Central memory CD4-positive, alpha-beta T cell (primary cell): ENCODE results near the gene ATG9A.
A peak's percentile ranks its signal among the peaks of the same experiment; 100 is the strongest.
"Not testable (repeated sequence)": the region's sequence is repeated elsewhere in the genome, so short reads cannot be mapped to it uniquely, and the experiment has no call there.

Experiments used
- DNase-seq: peaks from one replicate; pipeline ENCODE4 v3.0.0; 2022

ATG9A gene

GRCh38 chr2:219205981-219206327 is 23.5 kb downstream of the ATG9A start:
- DNase-seq = no peak

- no peak for DNase-seq
Observed at GRCh38 chr2:219205165-219205538, 24.3 kb downstream of the ATG9A start.

GRCh38 chr2:219204425-219205164 is 24.8 kb downstream of the ATG9A start:
- DNase-seq = no peak

DNA sequence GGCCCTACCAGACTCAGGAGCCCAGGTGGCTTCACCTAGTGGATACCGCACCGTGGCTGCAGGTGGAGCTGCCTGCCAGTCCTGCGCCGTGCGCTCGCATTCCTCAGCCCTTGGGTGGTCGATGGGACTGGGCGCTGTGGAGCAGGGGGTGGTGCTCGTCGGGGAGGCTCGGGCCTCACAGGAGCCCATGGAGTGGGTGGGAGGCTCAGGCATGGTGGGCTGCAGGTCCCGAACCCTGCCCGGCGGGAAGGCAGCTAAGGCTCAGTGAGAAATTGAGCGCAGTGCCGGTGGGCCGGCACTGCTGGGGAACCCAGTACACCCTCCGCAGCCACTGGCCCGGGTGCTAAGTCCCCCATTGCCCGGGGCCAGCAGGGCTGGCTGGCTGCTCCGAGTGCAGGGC is 28.1 kb downstream of the ATG9A start:
- not testable (repeated sequence) for DNase-seq

DNA sequence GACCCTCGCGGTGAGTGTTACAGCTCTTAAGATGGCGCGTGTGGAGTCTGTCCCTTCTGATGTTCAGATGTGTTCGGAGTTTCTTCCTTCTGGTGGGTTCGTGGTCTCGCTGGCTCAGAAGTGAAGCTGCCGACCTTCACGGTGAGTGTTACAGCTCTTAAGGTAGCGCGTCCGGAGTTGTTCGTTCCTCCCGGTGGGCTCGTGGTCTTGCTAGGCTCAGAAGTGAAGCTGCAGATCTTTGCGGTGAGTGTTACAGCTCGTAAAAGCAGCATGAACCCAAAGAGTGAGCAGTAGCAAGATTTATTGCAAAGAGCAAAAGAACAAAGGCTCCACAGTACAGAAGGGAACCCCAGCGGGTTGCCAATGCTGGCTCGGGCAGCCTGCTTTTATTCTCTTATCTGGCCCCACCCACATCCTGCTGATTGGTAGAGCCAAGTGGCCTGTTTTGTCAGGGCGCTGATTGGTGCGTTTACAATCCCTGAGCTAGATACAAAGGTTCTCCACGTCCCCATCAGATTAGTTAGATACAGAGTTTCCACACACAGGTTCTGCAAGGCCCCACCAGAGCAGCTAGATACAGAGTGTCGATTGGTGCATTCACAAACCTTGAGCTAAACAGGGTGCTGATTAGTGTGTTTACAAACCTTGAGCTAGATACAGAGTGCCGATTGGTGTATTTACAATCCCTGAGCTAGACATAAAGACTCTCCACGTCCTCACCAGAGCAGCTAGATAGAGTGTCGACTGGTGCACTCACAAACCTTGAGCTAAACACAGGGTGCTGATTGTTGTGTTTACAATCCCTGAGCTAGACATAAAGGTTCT is 28.7 kb downstream of the ATG9A start:
- DNase-seq = not testable (repeated sequence)

GRCh38 chr2:219199470-219200211 is 29.8 kb downstream of the ATG9A start:
- DNase-seq = no peak

DNA sequence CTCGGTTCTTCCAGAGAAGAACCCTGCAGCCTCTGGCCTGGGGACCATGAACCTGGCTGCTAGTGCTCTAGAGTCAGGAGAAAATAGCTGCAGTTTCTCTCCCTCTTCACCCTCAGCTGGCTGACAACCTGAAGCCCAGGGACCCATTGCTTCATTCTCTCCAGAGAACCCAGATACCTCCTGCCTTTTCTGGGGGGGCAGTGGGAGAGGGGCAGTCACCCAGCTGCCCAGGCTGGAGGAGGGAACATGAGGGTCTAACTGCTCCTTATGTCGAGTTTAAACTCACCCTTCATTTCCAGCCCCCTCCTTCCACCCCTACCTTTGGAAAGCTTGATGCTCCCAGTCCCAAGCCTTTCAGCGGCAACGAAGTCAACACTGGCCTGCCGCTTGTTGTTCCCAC is 30.5 kb downstream of the ATG9A start:
- no peak for DNase-seq

DNA sequence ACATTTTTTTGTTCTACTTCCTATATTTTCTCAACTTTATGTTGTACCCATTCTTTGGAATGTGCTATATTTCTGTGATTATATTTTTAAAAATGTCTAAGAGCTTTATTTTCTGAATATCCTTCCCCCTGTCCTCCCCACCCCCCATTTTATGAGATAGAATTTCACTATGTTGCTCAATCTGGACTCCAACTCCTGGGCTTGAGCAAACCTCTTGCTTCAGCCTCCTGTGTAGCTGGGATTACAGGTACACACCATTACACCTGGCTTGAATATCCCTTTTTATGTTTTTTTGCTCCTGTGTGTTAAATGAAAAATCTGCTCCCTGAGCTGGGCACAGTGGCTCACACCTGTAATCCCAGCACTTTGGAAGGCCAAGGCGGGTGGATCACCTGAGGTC is 32.0 kb downstream of the ATG9A start:
- no peak for DNase-seq

GRCh38 chr2:219186754-219187456 is 42.5 kb downstream of the ATG9A start:
- DNase-seq = no peak

DNA sequence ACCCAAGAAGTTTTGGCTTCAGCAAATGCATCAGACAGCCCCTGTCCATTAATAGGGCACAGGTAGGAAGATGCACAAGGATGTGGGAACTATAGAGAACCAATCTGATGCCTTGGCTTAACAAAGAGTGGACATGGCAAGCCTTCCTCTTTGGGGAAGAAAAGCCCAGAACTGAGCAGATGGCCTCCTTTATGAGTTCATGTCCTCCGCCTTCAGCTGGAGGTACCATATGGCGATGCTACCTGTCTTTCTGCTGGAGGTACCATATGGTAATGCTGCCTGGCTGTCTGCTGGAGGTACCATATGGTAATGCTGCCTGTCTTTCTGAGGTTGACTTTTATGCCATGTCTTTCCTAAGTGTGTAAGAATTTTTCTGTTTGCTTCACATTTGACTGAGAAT is 45.3 kb downstream of the ATG9A start:
- DNase-seq = no peak

- DNase-seq = no peak
Observed at GRCh38 chr2:219183151-219183772, 46.2 kb downstream of the ATG9A start.

- DNase-seq = no peak
Observed at GRCh38 chr2:219182331-219183150, 46.9 kb downstream of the ATG9A start.

DNA sequence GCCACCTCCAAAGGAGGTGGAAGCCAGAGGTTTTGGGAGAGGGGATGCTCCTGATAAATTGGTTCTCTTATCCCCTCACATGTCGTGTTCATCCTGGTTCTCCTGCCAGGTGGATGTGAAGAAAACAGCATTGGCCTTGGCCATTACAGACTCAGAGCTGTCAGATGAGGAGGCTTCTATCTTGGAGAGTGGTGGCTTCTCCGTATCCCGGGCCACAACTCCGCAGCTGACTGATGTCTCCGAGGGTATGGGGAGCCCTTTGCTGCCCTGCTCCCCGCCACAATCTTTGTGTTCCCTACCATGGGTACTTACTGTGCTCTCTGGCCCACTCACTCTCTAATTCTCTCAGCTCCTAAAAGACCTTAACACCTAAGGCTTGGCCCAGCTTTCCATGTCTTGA is 47.9 kb downstream of the ATG9A start:
- no peak for DNase-seq

DNA sequence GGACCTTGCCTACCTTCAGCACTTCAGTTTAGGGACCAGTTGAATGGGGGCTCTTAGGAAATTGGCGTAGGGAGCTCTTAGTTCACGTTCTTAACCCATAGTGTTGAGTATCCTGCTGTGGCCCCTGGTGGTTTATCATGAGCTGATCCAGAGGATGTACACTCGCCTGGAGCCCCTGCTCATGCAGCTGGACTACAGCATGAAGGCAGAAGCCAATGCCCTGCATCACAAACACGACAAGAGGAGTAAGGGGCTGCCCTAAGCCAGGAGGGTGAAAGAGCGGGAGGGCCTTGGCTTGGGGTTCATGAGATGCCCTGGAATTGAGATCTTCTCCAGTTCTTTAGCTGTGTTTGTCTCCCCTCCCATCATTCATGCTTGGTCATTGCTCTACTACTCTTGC is 48.5 kb downstream of the ATG9A start:
- no peak for DNase-seq

DNA sequence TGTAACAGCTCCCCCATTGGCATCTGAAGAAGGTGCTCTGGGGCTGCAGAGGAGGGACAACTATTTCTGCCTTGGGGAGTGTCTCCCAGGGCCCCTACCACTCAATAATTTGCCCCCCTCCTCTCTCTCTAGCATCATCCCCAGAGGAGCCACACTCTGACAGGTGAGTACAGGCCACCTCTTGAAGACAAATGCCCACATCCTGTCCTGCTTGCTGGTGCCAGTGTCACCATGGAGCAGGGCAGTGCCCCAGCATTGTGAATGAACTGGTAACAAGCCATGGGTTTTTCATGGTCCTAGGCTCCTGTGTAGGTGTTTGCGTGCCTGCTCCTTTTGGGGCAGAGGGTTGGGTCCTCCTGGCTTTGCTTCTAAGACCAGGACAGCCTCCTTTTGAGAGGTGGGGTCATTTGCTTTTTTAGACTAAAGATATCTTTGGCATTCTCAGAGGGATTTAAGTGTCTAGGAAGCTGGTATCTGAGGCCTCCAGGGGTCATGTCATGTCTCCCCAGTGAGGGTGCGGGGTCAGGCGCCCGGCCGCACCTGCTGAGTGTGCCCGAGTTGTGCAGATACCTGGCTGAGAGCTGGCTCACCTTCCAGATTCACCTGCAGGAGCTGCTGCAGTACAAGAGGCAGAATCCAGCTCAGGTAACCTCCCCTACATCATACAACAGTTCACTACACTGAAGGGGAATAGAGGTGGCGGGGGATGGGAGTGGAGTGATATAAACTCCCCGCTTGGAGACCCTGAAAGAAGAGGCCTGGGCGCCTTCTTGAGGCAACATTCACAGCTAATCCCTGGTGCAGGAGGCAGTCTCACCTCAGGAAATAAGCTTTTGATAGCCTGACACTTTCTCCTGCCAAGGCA is 49.6 kb downstream of the ATG9A start:
- DNase-seq = no peak

DNA sequence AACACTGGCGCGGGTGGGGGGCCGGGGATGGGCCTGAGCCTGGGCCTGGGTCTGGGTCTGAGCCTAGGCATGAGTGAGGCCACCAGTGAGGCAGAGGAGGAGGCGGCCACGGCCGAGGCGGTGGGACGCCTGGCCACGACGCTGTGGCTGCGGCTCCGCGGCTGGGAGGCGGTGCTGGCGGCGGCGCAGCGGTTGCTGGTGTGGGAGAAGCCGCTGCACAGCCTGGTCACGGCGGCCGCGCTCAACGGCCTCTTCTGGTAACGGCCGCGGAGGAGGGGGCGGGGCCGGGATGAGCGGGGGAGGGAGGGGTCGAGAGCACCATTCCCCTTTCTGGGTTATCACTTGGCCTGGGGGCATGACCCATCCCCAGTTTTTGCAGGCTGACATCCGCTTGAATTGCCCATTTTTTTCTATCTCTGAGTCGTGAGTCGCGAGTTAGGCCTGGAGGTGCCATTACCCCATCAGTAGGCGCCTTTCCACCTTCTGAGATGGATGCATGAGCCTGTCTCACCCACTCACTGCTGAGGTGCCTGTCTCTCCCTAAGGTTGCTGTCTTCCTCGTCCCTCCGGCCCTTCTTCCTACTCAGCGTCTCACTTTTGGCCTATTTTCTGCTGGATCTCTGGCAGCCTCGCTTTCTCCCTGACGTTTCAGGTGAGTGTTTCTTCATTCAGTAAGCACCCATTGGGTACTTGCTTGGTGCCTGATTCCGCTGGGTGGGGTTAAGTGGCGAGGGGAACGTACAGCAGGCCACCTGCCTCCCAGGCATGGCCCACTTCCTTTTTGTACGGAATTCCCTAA is 50.9 kb downstream of the ATG9A start:
- DNase-seq = peak; percentile 35

DNA sequence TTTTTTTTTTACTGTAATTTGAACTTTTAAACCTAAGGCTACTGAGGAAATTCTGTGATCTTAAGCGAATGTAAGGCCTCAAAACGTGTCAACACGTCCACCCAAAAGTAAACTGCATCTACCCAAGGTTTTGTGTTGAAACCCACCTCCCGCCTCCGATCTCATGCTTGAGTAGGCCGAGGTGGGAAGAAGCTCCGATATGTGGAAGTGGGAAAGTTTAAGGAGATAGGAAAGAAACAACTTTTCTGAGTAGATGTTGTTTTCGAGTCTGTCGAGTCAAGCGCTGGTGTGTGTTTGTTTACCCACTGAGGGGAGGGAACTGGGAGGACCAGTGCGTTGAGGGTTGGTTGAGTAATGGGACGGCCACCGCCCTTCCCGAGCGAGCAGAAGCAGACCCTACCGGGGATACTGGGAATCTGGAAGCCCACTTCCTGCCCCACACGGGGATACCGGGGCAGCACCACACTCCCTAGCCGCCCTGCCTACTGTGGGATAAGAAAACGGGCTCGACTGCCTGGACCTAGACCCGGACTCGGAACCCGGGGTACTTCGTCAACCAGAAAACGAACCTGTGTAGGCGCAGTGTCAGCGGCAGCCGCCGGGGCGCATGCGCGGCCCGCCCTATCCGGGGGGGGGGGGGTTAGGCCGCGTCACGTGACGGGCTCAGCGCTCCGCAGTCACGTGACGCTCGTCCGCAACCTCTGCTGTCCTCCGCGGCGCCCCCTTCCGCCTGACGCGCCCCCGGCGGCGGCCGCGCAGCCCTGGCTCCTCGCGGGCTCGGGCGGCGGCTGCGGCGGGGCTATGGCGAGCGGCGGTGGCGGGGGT is 51.7 kb downstream of the ATG9A start, which contains the start of gene RETREG2:
RETREG2 (plus strand) TSS at position 724 of the 825 bp plus-strand sequence; CDS start at position 802, 78 bp downstream.
- DNase-seq = peak; percentile 85

GRCh38 chr2:219176818-219177551 is 52.5 kb downstream of the ATG9A start, which contains the start of gene CNPPD1:
Gene CNPPD1, minus strand, starts transcription at chr2:219176925. Its CDS starts 97 bp downstream, at chr2:219176828.
- peak; percentile 89 for DNase-seq
